GM18511 (cell line): ENCODE results near the gene SLC4A1AP.
"Not testable (repeated sequence)": the region's sequence is repeated elsewhere in the genome, so short reads cannot be mapped to it uniquely, and the experiment has no call there.

ENCODE experiments used
- ATAC-seq: cut with Tn5 transposase; IDR thresholded peaks from one replicate; pipeline ENCODE4 v1.9.1; 2021; ENCODE audit warnings: mild to moderate bottlenecking, moderate library complexity; ENCODE audit not compliant: unreplicated experiment

Gene SLC4A1AP

DNA sequence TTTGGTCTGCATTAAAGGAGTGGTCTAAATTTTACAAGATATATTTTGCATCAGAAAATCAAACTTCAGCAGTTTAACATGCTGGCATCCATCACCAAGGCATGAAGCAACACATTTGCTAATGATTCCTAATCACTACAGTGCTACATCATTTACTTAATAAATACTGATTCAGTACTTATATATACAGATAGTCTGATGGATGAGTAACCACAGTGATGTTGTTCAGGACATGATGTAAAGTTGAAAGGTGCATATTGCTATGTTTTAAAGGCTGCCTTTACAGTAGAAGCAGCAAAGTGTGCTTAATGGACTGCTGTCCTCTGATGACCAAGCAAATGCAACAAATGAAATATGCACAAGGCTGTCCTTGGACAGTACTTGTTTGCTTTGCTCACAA, 11.3 kb upstream of the SLC4A1AP start:
- ATAC-seq: no peak

GRCh38 chr2:27652790-27653189, 10.9 kb upstream of the SLC4A1AP start:
- ATAC-seq: no peak

GRCh38 chr2:27653397-27653796, 10.3 kb upstream of the SLC4A1AP start:
- no peak for ATAC-seq

DNA sequence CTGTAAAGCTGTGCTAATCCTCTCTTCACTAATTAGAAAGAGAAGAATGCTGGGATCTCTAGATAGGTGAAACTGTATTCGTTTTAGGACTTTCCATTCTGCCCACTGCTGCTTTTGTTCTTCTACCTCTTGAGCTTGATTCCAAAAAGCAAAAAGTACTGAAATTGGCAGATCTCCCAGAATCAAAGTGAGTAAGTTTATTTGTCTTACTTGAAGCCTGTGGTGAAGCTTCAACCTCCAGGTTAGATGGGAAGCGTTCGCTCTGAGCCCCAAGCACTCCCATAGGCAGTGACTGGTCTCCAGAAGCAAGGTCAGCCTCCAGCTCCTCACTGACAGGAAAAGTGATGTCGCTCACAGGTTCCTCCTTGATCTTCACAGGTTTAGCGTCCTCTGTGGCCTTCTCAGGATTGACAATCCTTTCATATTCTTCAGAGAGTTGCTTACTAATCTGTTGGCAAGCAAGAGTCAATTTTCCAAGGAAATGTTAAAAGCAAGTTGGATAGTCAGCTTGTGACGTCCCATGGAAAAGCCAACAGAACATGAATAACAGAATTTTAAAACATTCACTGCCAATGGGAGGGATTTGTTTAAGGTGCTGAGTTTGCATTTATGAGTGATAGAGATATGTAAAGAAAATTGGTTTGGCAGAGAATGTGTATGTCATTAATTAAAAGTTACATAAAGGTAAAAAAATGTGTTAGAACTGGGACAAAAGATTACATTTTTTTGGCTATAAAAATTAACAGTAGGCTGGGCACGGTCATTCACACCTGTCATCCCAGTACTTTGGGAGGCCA, 8.3 kb upstream of the SLC4A1AP start:
- no peak for ATAC-seq

DNA sequence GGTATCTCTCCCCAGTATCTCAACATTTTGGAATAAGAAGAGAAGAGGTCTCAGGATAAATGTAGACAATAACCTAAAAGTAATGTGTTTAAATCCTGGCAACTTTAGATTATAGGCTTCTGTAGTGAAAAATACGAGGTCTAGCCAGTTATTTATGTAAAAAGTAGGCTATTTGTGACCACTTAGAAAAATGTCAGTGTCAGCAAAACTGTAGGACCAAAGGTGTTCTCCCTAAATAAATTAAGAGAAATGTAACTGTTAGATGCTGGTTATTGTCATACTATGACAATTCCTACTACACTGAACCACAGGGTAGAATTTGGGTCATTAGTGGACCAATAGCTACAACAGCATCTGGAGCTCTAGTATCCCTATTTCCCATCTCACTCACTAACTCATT, 2.3 kb upstream of the SLC4A1AP start:
- ATAC-seq: no peak

- no peak for ATAC-seq
Observed at GRCh38 chr2:27664154-27664574, 475 bp downstream of the SLC4A1AP start.

GRCh38 chr2:27664622-27665363, 1.1 kb downstream of the SLC4A1AP start:
- no peak for ATAC-seq

GRCh38 chr2:27667446-27667845, 3.8 kb downstream of the SLC4A1AP start:
- no peak for ATAC-seq

GRCh38 chr2:27671235-27671634, 7.5 kb downstream of the SLC4A1AP start:
- ATAC-seq: no peak

DNA sequence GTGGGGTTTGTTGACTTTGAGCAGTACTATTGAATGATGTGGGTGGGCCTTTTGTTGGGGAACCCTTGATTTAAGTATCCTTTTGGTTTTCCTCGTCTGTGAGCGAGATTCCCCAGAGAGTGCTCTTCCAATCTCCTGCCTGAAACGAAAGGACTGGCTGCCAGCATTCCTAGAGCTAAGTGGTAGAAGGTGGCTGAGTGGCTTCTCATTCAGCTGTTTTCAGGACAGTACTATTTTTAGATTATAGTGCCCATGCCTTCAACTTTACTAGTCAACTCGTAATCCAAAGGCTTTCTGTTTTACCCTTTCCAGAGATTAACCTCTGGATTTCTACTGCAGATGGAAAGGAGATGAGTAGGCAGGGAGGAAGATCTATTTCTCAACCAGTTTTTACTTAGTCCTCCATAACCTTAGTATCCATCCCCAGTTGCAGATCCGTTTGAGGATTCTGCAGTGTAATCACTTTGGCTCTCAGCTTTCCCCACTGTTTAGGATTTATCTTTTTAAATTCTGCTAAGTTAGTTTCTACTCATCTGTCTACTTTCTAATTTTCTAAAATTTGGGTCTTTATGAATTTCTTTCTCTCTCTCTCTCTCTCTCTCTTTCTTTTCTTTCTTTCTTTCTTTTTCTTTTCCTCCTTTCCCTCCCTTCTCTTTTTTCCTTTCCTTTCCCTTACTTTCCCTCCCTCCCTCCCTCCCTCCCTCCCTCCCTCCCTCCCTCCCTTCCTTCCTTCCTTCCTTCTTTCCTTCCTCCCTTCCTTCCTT, 9.2 kb downstream of the SLC4A1AP start:
- no peak for ATAC-seq

DNA sequence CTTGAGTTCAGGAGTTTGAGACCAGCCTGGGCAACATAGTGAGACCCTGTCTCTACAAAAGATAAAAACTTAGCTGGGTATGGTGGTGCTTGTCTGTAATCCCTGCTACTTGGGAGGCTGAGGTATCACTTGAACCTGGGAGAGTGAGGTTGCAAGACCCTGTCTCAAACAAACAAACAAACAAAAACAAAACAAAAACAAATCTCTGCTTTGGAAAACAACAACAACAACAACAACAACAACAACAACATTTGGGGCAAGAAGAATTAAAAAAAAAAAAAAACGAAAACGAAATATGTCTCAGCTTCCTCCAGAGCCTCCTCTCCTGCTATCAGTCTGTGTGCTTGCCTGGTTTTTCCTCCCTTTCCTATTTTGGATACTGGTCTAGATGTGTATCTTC, 16.9 kb downstream of the SLC4A1AP start:
- no peak for ATAC-seq

DNA sequence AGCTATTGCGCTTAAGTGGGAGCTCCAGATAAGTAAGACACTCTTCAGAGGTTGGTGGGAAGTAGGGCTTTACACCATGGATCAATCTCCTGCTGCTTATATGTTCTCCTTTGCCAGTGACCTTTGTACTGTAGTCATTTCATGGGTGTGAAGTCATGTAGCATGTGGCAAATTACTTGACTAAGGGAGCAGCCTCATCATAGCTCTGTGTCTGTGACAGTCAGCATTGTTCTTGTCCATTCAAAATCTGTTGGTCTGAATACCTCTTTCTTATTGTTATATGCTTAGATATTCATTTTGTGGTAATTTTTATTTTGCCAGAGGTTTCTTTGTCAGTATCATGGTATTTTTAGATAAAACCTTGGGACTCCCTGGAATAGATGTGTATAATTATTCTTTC, 18.2 kb downstream of the SLC4A1AP start:
- ATAC-seq: no peak

DNA sequence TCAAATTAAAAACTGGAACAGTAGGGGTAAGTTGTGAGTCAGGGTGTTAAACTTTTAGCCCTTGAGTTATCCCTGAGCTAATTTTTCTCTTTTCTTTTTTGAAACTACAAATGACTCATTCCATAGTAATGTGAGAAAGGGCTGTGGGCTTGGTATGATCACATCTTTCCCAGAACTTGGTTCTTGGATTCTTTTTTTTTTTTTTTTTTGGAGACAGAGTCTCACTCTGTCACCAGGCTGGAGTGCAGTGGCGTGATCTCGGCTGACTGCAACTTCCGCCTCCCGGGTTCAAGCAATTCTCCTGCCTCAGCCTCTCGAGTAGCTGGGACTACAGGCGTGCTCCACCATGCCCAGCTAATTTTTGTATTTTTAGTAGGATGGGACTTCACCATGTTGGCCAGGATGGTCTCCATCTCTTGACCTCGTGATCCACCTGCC, 18.7 kb downstream of the SLC4A1AP start:
- not testable (repeated sequence) for ATAC-seq

DNA sequence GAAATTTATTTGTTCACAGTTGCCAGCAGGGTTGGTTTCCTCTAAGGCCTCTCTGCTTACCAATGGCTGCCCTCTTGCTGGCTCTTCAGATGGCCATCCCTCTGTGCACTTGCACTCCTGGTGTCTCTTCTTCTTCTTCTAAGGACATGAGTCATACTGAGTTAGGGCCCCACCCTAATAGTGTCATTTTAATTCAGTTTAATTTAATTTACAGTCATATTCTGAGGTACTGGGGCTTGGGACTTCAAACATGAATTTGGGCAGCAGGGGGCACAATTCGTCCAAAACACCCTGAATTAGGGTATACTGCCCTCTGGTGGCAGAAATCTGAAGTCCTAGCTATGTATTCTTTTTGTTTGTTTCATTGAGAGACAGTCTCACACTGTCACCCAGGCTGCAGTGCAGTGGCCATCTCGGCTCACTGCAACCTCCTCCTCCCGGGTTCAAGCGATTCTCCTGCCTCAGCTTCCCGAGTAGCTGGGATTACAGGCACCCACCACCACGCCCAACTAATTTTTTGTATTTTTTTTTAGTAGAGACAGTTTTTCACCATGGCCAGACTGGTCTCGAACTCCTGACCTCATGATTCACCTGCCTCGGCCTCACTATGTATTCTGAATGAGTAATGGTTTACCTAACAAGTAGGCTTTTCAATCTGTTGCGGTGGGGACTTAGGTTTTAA, 19.8 kb downstream of the SLC4A1AP start:
- peak; percentile 81 for ATAC-seq

DNA sequence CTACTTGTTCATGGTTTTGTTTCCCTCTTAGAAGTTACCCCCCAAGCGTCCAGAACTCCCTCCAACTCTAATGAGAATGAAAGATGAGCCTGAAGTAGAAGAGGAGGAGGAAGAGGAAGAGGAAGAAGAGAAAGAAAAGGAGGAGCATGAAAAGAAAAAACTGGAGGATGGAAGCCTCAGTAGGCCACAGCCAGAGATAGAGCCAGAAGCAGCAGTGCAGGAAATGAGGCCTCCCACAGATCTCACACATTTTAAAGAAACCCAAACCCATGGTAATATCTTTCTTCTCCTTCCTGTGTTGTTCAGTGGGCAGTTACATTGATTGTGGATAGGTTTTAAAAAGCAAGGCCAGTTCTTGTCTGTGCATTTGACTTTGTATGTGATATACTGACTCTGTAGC, 21.3 kb downstream of the SLC4A1AP start:
- not testable (repeated sequence) for ATAC-seq

DNA sequence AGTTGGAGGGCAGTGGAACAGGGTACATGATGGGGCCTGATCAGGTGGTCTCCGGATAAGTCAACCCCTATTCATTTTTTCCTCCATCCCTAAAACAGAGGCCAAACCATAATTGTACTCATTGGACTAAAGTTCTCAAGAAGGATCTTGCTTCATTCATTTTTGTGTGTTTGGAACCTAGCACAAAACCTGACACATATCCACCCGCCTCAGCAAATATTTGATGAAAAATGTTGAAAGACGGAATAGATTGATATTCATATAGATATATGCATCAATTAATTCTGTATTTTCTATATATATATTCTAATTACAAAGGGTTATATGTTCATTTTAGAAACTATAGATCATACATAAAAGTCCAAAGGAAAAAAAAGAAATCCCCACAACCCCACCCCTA, 21.9 kb downstream of the SLC4A1AP start:
- ATAC-seq: no peak

DNA sequence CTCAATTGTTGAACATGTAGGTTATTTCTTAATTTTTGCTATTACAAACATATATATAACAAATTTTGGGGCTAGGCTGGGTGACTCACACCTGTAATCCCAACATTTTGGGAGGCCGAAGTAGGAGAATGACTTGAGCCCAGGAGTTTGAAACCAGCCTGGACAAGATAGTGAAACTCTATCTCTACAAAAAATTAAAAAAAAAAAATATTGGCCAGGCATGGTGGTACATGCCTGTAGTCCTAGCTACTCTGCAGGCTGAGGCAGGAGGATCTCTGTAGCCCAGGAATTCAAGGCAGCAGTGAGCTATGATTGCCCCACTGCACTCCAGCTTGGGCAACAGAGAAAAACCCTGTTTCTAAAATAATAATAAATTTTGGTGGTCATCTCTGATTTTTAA, 23.5 kb downstream of the SLC4A1AP start:
- no peak for ATAC-seq

DNA sequence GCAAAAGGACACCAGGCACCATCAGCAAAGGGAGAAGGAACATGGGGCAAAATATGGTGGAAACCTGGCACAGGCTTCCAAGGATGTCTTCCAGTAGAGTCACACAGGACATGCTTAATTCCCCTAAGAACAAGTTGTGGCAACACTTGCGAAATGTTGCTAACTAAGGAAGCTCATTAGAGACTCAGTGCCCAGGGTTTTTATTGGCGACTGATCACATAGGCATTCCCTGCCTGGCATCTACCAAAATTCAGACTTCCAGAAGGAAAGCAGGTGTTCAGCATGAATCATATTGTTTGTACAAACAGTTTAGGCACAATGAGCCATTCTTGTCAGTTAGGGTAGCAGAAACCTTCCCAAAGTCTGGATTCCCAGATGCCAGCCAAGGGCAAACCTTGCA, 25.7 kb downstream of the SLC4A1AP start:
- ATAC-seq: no peak

- ATAC-seq: no peak
Observed at GRCh38 chr2:27690052-27690451, 26.4 kb downstream of the SLC4A1AP start.

DNA sequence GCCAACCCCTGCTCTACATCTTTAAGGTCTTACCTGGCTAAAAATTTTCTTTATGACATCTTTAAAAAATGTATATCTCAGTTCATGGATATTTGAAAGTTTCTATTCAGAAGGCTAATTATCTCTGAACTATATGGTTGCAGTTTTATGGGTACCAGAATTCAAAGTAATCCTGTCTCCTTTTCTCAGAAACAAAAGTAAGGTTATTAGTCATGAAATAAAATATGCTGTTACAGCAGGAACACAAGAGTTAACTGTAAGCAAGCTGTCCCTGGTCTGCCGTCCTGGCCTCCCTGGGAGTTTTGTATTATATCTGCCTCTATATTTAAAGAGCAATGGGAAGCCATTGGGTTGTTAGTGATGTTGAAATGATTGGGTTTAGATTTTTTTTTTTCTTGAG, 34.0 kb downstream of the SLC4A1AP start:
- ATAC-seq: no peak

- no peak for ATAC-seq
Observed at GRCh38 chr2:27701676-27702075, 38.0 kb downstream of the SLC4A1AP start.
